ENCODE data around the gene B4GALNT3. TPM values are rescaled to one million over a fixed set of nuclear protein-coding genes. Genes with fewer than 3 reads are reported as not detected.

B4GALNT3 gene
- total RNA-seq, 1 experiment from 2014 or later = 23.3 TPM

- TF ChIP-seq CTCF (conservative IDR thresholded peaks at IDR 0.05) = no peak
- Histone ChIP-seq H4K91ac (ENCODE audit: insufficient read length, low read depth, low read length) (no peak overlapping the region), H3K4me2 (ENCODE audit: insufficient read depth, insufficient read length, low read length) (no peak overlapping the region), H4K20me1 (ENCODE audit: control insufficient read depth, insufficient read depth, insufficient read length) (no peaks in the 10 kb centered on the region), H2BK20ac (ENCODE audit: low read depth, low read length, poor library complexity, severe bottlenecking) (no peak overlapping the region), H3K9ac (ENCODE audit: extremely low read depth, insufficient read length, low read length) (no peak overlapping the region), H3K4me1 (ENCODE audit: insufficient read depth, low read length) (no peaks in the 10 kb centered on the region), H3K4ac (ENCODE audit: low read depth, low read length) (no peak overlapping the region), H3K23me2 (ENCODE audit: insufficient read length, low read depth, low read length, poor library complexity, severe bottlenecking) (no peaks in the 10 kb centered on the region), H3K9me3 (ENCODE audit: control insufficient read depth, low read depth, low read length) (no peaks in the 10 kb centered on the region), H3K23ac (ENCODE audit: insufficient read length, low read depth, low read length) (no peak overlapping the region), H2BK12ac (ENCODE audit: insufficient read length, low read depth, low read length) (no peak overlapping the region), H2AK5ac (ENCODE audit: insufficient read length, low read length) (no peak overlapping the region), H3K27ac (ENCODE audit: insufficient read length, low read depth, low read length) (no peak overlapping the region), H2BK5ac (ENCODE audit: insufficient read length, low read length) (no peak overlapping the region), H3T11ph (ENCODE audit: low read length) (no peak overlapping the region), H2AFZ (ENCODE audit: low read length) (no peak overlapping the region), H3K79me2 (ENCODE audit: insufficient read depth, low read length) (no peaks in the 10 kb centered on the region), H2BK15ac (ENCODE audit: low read depth, low read length) (no peak overlapping the region), H3K18ac (ENCODE audit: insufficient read length, low read depth, low read length) (no peak overlapping the region), H3K56ac (ENCODE audit: insufficient read length, low read depth, low read length) (no peak overlapping the region), H3K27me3 (ENCODE audit: insufficient read depth, low read length) (no peaks in the 10 kb centered on the region), H4K8ac (replicated peaks; ENCODE audit: insufficient read length, low read depth, low read length) (no peak overlapping the region), H3K79me1 (ENCODE audit: insufficient read depth, low read depth, low read length, poor library complexity, severe bottlenecking) (no peaks in the 10 kb centered on the region), H4K5ac (ENCODE audit: insufficient read length, low read depth, low read length) (no peak overlapping the region), H3K14ac (ENCODE audit: insufficient read depth, low read length) (no peak overlapping the region), H2BK120ac (ENCODE audit: low read depth, low read length, poor library complexity, severe bottlenecking) (no peak overlapping the region)
- Mint-ChIP-seq H3K4me3 (no peak overlapping the region), H3K9me3 (no peaks in the 10 kb centered on the region), H3K27me3 (ENCODE audit: low read depth) (no peaks in the 10 kb centered on the region), H3K36me3 (ENCODE audit: insufficient read depth in 1 of 3, low read depth in 3 of 3) (peaks cover 0 to 6% (median 0%) of the 10 kb centered on the region in 3 experiments; a peak in 2 of 7 replicates), H3K27ac (no peak overlapping the region), H3K4me1 (peaks cover 6 to 11% of the 10 kb centered on the region in 2 experiments)
- no CpG with 5 or more reads among the region's 13 CpGs for WGBS (ENCODE audit: extremely low coverage, insufficient read length, low lambda C conversion rate)
- peak; percentile 25 for DNase-seq
These were observed 21.4 kb downstream of the B4GALNT3 start for GRCh38 chr12:480831-481816.

All from H9 (cell line).